ENCODE results near the gene TEX55.

Gene TEX55

DNA sequence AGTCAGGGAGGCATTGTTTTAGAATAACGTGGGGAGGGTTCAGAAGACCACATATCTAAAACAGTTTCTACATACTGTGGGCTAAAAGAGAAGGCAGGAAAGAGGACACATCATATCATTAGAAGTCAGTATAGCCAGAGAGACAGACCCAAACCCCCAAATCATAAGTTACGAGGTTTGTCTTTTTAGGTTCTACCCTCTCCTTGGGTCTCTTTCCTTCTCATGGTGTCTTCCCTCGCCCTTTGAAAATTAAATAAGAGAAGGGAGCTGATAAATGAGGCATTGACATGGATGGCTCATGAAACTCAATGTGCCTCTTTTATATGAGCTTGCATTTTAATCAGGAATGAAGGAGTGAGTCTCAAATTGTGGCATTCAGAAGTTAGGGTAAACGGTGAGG lies 30.8 kb downstream of the TEX55 start:
- TF ChIP-seq, protein P1, sequence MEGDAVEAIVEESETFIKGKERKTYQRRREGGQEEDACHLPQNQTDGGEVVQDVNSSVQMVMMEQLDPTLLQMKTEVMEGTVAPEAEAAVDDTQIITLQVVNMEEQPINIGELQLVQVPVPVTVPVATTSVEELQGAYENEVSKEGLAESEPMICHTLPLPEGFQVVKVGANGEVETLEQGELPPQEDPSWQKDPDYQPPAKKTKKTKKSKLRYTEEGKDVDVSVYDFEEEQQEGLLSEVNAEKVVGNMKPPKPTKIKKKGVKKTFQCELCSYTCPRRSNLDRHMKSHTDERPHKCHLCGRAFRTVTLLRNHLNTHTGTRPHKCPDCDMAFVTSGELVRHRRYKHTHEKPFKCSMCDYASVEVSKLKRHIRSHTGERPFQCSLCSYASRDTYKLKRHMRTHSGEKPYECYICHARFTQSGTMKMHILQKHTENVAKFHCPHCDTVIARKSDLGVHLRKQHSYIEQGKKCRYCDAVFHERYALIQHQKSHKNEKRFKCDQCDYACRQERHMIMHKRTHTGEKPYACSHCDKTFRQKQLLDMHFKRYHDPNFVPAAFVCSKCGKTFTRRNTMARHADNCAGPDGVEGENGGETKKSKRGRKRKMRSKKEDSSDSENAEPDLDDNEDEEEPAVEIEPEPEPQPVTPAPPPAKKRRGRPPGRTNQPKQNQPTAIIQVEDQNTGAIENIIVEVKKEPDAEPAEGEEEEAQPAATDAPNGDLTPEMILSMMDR (IDR thresholded peaks at IDR 0.05; ENCODE audit: insufficient read depth, low read depth, low read length, missing control alignments): no peak
- no peak for DNase-seq (ENCODE audit: low read depth)

DNA sequence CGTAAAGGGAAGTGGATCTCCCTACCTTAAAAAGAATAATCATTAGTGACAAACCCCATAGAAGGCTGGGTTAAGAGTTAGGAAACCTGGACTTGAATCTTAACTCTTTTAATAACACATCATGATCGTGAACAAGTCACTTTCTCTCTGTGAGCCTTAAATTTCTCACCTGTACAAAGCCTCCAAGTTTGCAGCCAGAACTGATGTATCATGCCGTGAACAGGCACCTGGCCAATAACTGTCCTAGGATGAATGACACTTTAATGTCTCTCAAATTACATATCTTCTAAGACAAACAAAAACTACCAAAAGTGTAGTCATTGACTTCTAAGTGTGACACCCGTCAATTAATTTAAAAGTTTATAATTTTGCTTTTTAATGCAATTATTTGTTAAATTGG lies 31.4 kb downstream of the TEX55 start:
- H3K4me3 ChIP-seq (ENCODE audit: low read depth, low read length): no peak overlapping the region
- no peak for DNase-seq (ENCODE audit: low read depth)
- TF ChIP-seq, protein P1 (IDR thresholded peaks at IDR 0.05; ENCODE audit: insufficient read depth, low read depth, low read length, missing control alignments): no peak

More for the DNA sequence above, 30.8 kb downstream of the TEX55 start:
- no peak overlapping the region for H3K4me3 ChIP-seq (ENCODE audit: low read depth, low read length)

DNA sequence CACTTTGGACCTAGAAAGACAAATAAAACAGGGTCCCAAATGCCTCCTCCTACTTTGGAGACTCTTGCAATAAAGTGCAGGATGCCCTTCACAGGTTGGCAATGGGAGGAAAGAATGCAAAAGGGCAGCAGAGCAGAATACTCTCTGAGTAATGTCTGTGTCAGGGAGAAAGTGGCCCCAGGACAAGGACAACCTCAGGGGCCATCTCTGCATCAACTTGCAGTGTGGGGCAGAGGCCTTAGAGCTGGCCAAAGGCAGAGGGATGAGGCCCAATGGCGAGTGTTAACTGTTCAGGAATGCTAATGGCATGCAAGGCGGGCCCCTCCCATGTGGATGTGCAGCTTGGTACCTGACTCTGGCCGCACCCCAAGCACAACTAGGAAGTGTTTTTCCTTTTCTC lies 35.8 kb downstream of the TEX55 start:
- no peak for DNase-seq (ENCODE audit: low read depth)
- TF ChIP-seq, protein P1 (IDR thresholded peaks at IDR 0.05; ENCODE audit: insufficient read depth, low read depth, low read length, missing control alignments): no peak
- no peak overlapping the region for H3K4me3 ChIP-seq (ENCODE audit: low read depth, low read length)

DNA sequence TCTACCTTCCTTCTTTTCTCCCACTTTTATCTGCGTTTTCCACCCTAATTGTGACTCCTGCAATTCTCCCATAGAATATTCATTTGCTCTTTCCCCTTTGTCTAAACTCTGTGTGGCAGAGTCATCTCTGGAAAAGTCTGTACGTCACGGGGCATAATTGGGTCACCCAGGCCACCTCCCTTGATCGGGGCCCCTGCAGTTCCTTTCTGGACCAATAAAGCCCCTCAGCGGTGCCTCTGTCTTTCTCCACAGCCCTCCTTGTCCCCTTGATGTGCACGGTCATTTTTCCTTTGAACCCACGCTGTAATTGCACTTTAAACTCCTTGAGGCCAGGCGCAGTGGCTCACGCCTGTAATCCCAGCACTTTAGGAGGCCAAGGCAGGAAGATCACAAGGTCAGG lies 38.1 kb downstream of the TEX55 start:
- no peak overlapping the region for H3K4me3 ChIP-seq (ENCODE audit: low read depth, low read length)
- TF ChIP-seq, protein P1 (IDR thresholded peaks at IDR 0.05; ENCODE audit: insufficient read depth, low read depth, low read length, missing control alignments): no peak
- no peak for DNase-seq (ENCODE audit: low read depth)

DNA sequence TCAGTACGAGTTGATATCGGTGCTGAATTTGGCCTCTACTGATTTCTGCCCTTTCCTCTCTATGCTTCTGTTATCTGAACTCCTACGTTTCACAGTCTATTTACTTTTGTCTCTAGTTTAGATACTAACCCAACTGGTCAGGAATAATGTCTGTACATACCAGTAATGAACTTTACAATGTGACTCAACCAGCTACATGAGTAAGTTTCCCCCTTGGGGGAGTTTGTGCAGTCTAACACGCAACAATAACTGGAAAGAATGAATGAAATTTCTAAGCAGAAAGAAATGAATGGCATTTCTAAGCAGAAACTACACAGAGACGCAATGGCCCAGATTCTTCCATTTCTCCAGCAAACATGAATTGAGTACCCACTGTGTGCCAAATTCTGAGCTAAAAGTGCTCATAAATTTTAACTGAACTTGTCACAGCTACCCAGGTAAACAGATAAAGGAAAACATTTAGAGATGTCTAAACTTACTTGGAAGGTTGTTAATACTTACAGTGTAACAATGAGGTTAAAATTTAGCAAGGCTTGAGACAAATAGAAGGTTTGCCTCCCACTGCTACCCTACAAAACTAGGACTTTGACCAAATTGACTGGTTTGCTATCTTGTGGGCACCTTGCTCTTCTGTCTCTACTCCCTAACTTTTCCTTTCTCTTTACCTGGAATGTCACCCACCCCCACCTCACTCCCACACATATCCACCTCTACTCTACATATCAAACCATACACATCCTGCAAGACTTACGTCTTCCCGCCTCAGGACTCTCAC lies 39.0 kb downstream of the TEX55 start:
- TF ChIP-seq, protein P1 (IDR thresholded peaks at IDR 0.05; ENCODE audit: insufficient read depth, low read depth, low read length, missing control alignments): no peak
- DNase-seq (ENCODE audit: low read depth): no peak
- H3K4me3 ChIP-seq (ENCODE audit: low read depth, low read length): no peak overlapping the region

DNA sequence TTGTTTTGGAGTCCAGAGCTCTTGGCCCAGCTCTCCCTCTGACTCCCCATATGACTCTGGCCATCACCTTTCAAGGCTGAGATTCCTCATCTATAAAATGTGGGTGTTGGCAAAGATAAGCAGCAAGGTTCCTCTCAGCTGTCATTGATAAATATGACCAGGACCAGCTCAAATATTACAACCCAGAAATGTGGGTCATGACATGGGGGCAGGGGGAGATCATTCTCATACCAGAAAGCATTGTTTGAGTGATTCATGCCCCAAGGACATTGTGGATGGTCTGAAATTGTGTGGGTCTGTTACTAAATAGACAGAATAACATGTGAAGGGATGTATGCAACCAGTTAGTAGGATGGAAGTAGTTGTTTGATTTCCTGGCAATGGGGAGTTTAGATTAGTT lies 41.3 kb downstream of the TEX55 start:
- H3K4me3 ChIP-seq (ENCODE audit: low read depth, low read length): no peak overlapping the region
- TF ChIP-seq, protein P1 (IDR thresholded peaks at IDR 0.05; ENCODE audit: insufficient read depth, low read depth, low read length, missing control alignments): no peak
- no peak for DNase-seq (ENCODE audit: low read depth)

DNA sequence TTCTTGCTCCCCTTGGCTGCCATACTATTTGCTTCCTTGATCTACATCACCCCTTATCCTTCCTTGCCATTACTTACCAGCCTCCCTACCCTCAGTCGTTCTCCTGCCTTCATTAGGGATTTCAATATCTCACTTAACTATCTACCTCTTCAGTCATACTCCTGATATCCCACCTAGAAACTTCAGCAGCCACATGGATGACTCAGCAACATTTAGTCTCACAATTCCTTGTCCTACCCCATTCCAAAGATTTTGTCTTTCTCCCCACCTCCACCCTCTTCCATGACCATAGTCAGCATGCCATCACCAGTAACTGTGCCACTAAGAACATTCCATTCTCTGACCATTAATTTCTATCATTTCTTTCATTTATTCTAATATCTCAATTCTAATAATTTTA lies 45.8 kb downstream of the TEX55 start:
- TF ChIP-seq, protein P1 (IDR thresholded peaks at IDR 0.05; ENCODE audit: insufficient read depth, low read depth, low read length, missing control alignments): no peak
- no peak overlapping the region for H3K4me3 ChIP-seq (ENCODE audit: low read depth, low read length)
- DNase-seq (ENCODE audit: low read depth): no peak
